ENCODE data around the gene FAM13A.

The FAM13A gene

GRCh38 chr4:89048906-89049601, 7.9 kb downstream of the FAM13A start:
- no peak overlapping the region for H3K4me3 ChIP-seq (ENCODE audit: low read depth, low read length)
- DNase-seq (ENCODE audit: low read depth), result no peak
- TF ChIP-seq CTCF (IDR thresholded peaks at IDR 0.05; ENCODE audit: low read depth, low read length, missing control alignments), result no peak
- in situ Hi-C loops (cut with HindIII; ENCODE audit: low sequenced_read_pairs), result no loop called here

GRCh38 chr4:89044147-89044900, 12.7 kb downstream of the FAM13A start:
- in situ Hi-C loops (cut with HindIII; ENCODE audit: low sequenced_read_pairs), result no loop called here
- H3K4me3 ChIP-seq (ENCODE audit: low read depth, low read length), result no peak overlapping the region
- no peak for TF ChIP-seq CTCF (IDR thresholded peaks at IDR 0.05; ENCODE audit: low read depth, low read length, missing control alignments)
- no peak for DNase-seq (ENCODE audit: low read depth)

- H3K4me3 ChIP-seq (ENCODE audit: low read depth, low read length), result no peak overlapping the region
- in situ Hi-C loops (cut with HindIII; ENCODE audit: low sequenced_read_pairs), result no loop called here
- no peak for DNase-seq (ENCODE audit: low read depth)
- no peak for TF ChIP-seq CTCF (IDR thresholded peaks at IDR 0.05; ENCODE audit: low read depth, low read length, missing control alignments)
Measured at GRCh38 chr4:89042055-89042454, 14.9 kb downstream of the FAM13A start.

- in situ Hi-C loops (cut with HindIII; ENCODE audit: low sequenced_read_pairs), result no loop called here
- H3K4me3 ChIP-seq (ENCODE audit: low read depth, low read length), result no peak overlapping the region
- no peak for TF ChIP-seq CTCF (IDR thresholded peaks at IDR 0.05; ENCODE audit: low read depth, low read length, missing control alignments)
- no peak for DNase-seq (ENCODE audit: low read depth)
Measured at GRCh38 chr4:89039730-89040338, 17.2 kb downstream of the FAM13A start.

GRCh38 chr4:89036535-89036934, 20.4 kb downstream of the FAM13A start:
- no peak for DNase-seq (ENCODE audit: low read depth)
- no peak overlapping the region for H3K4me3 ChIP-seq (ENCODE audit: low read depth, low read length)
- no peak for TF ChIP-seq CTCF (IDR thresholded peaks at IDR 0.05; ENCODE audit: low read depth, low read length, missing control alignments)
- in situ Hi-C loops (cut with HindIII; ENCODE audit: low sequenced_read_pairs), result no loop called here

GRCh38 chr4:89031272-89031671, 25.7 kb downstream of the FAM13A start:
- in situ Hi-C loops (cut with HindIII; ENCODE audit: low sequenced_read_pairs), result no loop called here
- H3K4me3 ChIP-seq (ENCODE audit: low read depth, low read length), result no peak overlapping the region
- no peak for DNase-seq (ENCODE audit: low read depth)
- no peak for TF ChIP-seq CTCF (IDR thresholded peaks at IDR 0.05; ENCODE audit: low read depth, low read length, missing control alignments)

Data from astrocyte of the cerebellum (primary cell).